ENCODE results near the gene ZCCHC10.
"Not testable (repeated sequence)": the region's sequence is repeated elsewhere in the genome, so short reads cannot be mapped to it uniquely, and the experiment has no call there.

Gene ZCCHC10

GRCh38 chr5:133041157-133041784 lies 14.9 kb upstream of the ZCCHC10 start:
- peaks cover 3% of the 10 kb centered on the region; the same call in 1 of the 2 replicates for H3F3A ChIP-seq (ENCODE audit: insufficient read depth)
- H3K27me3 ChIP-seq (ENCODE audit: low read length): no peaks in the 10 kb centered on the region
- H3K4me2 ChIP-seq (ENCODE audit: low read depth, low read length, poor library complexity, severe bottlenecking): no peak overlapping the region
- no peak overlapping the region for H3K27ac ChIP-seq (ENCODE audit: low read depth, low read length)
- H3K9me2 ChIP-seq (replicated peaks; ENCODE audit: insufficient read depth, low read length): no peaks in the 10 kb centered on the region
- no peaks in the 10 kb centered on the region for H3K9me3 ChIP-seq (ENCODE audit: insufficient read depth, low read length)
- no peaks in the 10 kb centered on the region for H3K36me3 ChIP-seq (ENCODE audit: low read length)
- no peaks in the 10 kb centered on the region for H4K20me1 ChIP-seq (ENCODE audit: low read depth, low read length)
- TF ChIP-seq CTCF (IDR thresholded peaks at IDR 0.05; ENCODE audit: insufficient read depth, low read length, poor library complexity, severe bottlenecking) (no peak), EZH2phosphoT487 (conservative IDR thresholded peaks at IDR 0.05; ENCODE audit: low read length) (no peak)
- H3K4me3 ChIP-seq (ENCODE audit: insufficient read depth, low read length, poor library complexity, severe bottlenecking): no peak overlapping the region
- no peak overlapping the region for H2AFZ ChIP-seq (ENCODE audit: low read depth, low read length, severe bottlenecking)
- H3K79me2 ChIP-seq (ENCODE audit: insufficient read depth, low read length): no peaks in the 10 kb centered on the region
- H3K9ac ChIP-seq (ENCODE audit: low read length): no peak overlapping the region

- H3K4me3 ChIP-seq (ENCODE audit: insufficient read depth, low read length, poor library complexity, severe bottlenecking); H3K9me2 ChIP-seq (replicated peaks; ENCODE audit: insufficient read depth, low read length); H3K36me3 ChIP-seq (ENCODE audit: low read length); H3K9me3 ChIP-seq (ENCODE audit: insufficient read depth, low read length); H3F3A ChIP-seq (ENCODE audit: insufficient read depth); H3K27me3 ChIP-seq (ENCODE audit: low read length); H4K20me1 ChIP-seq (ENCODE audit: low read depth, low read length); H3K27ac ChIP-seq (ENCODE audit: low read depth, low read length); H3K9ac ChIP-seq (ENCODE audit: low read length); H3K4me2 ChIP-seq (ENCODE audit: low read depth, low read length, poor library complexity, severe bottlenecking); H3K79me2 ChIP-seq (ENCODE audit: insufficient read depth, low read length); H2AFZ ChIP-seq (ENCODE audit: low read depth, low read length, severe bottlenecking): not testable (repeated sequence)
Observed at GRCh38 chr5:133036677-133037076, 10.3 kb upstream of the ZCCHC10 start.

- Histone ChIP-seq H3F3A (ENCODE audit: insufficient read depth) (no peaks in the 10 kb centered on the region), H3K79me2 (ENCODE audit: insufficient read depth, low read length) (no peaks in the 10 kb centered on the region), H2AFZ (ENCODE audit: low read depth, low read length, severe bottlenecking) (no peak overlapping the region), H3K4me2 (ENCODE audit: low read depth, low read length, poor library complexity, severe bottlenecking) (no peak overlapping the region), H3K27ac (ENCODE audit: low read depth, low read length) (no peak overlapping the region), H3K4me3 (ENCODE audit: insufficient read depth, low read length, poor library complexity, severe bottlenecking) (no peak overlapping the region), H3K9me3 (ENCODE audit: insufficient read depth, low read length) (no peaks in the 10 kb centered on the region), H3K9ac (ENCODE audit: low read length) (no peak overlapping the region), H4K20me1 (ENCODE audit: low read depth, low read length) (no peaks in the 10 kb centered on the region), H3K9me2 (replicated peaks; ENCODE audit: insufficient read depth, low read length) (no peaks in the 10 kb centered on the region), H3K36me3 (ENCODE audit: low read length) (no peaks in the 10 kb centered on the region), H3K27me3 (ENCODE audit: low read length) (no peaks in the 10 kb centered on the region)
- TF ChIP-seq EZH2phosphoT487 (conservative IDR thresholded peaks at IDR 0.05; ENCODE audit: low read length) (no peak), CTCF (IDR thresholded peaks at IDR 0.05; ENCODE audit: insufficient read depth, low read length, poor library complexity, severe bottlenecking) (no peak)
Observed at GRCh38 chr5:133035224-133035623, 8.9 kb upstream of the ZCCHC10 start.

GRCh38 chr5:133034064-133034463 lies 7.7 kb upstream of the ZCCHC10 start:
- Histone ChIP-seq H3K9ac (ENCODE audit: low read length) (no peak overlapping the region), H2AFZ (ENCODE audit: low read depth, low read length, severe bottlenecking) (no peak overlapping the region), H3K9me3 (ENCODE audit: insufficient read depth, low read length) (no peaks in the 10 kb centered on the region), H3K27me3 (ENCODE audit: low read length) (no peaks in the 10 kb centered on the region), H3K36me3 (ENCODE audit: low read length) (no peaks in the 10 kb centered on the region), H3K79me2 (ENCODE audit: insufficient read depth, low read length) (no peaks in the 10 kb centered on the region), H3K27ac (ENCODE audit: low read depth, low read length) (no peak overlapping the region), H3K4me3 (ENCODE audit: insufficient read depth, low read length, poor library complexity, severe bottlenecking) (no peak overlapping the region), H4K20me1 (ENCODE audit: low read depth, low read length) (no peaks in the 10 kb centered on the region), H3K4me2 (ENCODE audit: low read depth, low read length, poor library complexity, severe bottlenecking) (no peak overlapping the region), H3K9me2 (replicated peaks; ENCODE audit: insufficient read depth, low read length) (no peaks in the 10 kb centered on the region), H3F3A (ENCODE audit: insufficient read depth) (no peaks in the 10 kb centered on the region)
- TF ChIP-seq CTCF (IDR thresholded peaks at IDR 0.05; ENCODE audit: insufficient read depth, low read length, poor library complexity, severe bottlenecking) (no peak), EZH2phosphoT487 (conservative IDR thresholded peaks at IDR 0.05; ENCODE audit: low read length) (no peak)

Data from SU-DHL-6 (cell line).